Trophoblast cell (in vitro differentiated cells and primary cell): ENCODE measurements around the gene MYRIP.

ENCODE experiments used
- DNase-seq, 2 donors: peaks; one replicate each; pipeline ENCODE4 v3.0.0-alpha.2; 2016
- H2AFZ ChIP-seq: 2 replicates; pipeline ENCODE4 v1.6.1; 2013; ENCODE audit warnings: low read length, moderate library complexity, mild to moderate bottlenecking; ENCODE audit not compliant: insufficient read depth, poor library complexity
- H2AK5ac ChIP-seq: 2 replicates; pipeline ENCODE4 v1.6.1; 2013; ENCODE audit warnings: mild to moderate bottlenecking, low read length
- H2BK120ac ChIP-seq: 2 replicates; pipeline ENCODE4 v1.6.1; 2013; ENCODE audit warnings: low read length, mild to moderate bottlenecking, moderate library complexity; ENCODE audit not compliant: insufficient read depth, poor library complexity
- H2BK12ac ChIP-seq: 2 replicates; pipeline ENCODE4 v1.6.1; 2013; ENCODE audit warnings: mild to moderate bottlenecking, low read length, moderate library complexity
- H2BK5ac ChIP-seq: 2 replicates; pipeline ENCODE4 v1.6.1; 2013; ENCODE audit warnings: low read length, low read depth, moderate library complexity, mild to moderate bottlenecking; ENCODE audit not compliant: poor library complexity
- H3K14ac ChIP-seq: 2 replicates; pipeline ENCODE4 v1.6.1; 2013; ENCODE audit warnings: mild to moderate bottlenecking, low read length
- H3K18ac ChIP-seq: 2 replicates; pipeline ENCODE4 v1.6.1; 2013; ENCODE audit warnings: mild to moderate bottlenecking, low read length
- H3K23ac ChIP-seq: 2 replicates; pipeline ENCODE4 v1.6.1; 2013; ENCODE audit warnings: low read length
- H3K27ac ChIP-seq: 2 replicates; pipeline ENCODE4 v1.5.1; 2013; ENCODE audit warnings: low read depth, mild to moderate bottlenecking, inconsistent platforms, low read length, moderate library complexity
- H3K27me3 ChIP-seq: 2 replicates; pipeline ENCODE4 v1.6.1; 2013; ENCODE audit warnings: inconsistent platforms, mild to moderate bottlenecking, low read length, moderate library complexity; ENCODE audit not compliant: insufficient read depth
- H3K36me3 ChIP-seq, 2 experiments: 1 replicate in 1 of 2; 2 replicates in 1 of 2; pipeline ENCODE4 v1.6.1; 2013; ENCODE audit warnings: low read length in 2 of 2, mild to moderate bottlenecking in 2 of 2, moderate library complexity in 1 of 2; ENCODE audit not compliant: insufficient read depth in 2 of 2, control insufficient read depth in 1 of 2
- H3K4ac ChIP-seq: 2 replicates; pipeline ENCODE4 v1.6.1; 2013; ENCODE audit warnings: low read depth, mild to moderate bottlenecking, low read length, moderate library complexity
- H3K4me1 ChIP-seq, 2 experiments: 1 replicate in 1 of 2; 2 replicates in 1 of 2; pipeline ENCODE4 v1.6.1; 2013; ENCODE audit warnings: low read length in 2 of 2, mild to moderate bottlenecking in 2 of 2, moderate library complexity in 1 of 2; ENCODE audit not compliant: insufficient read depth in 2 of 2, control insufficient read depth in 1 of 2
- H3K4me2 ChIP-seq: 2 replicates; pipeline ENCODE4 v1.6.1; 2013; ENCODE audit warnings: inconsistent platforms, mild to moderate bottlenecking, low read length, moderate library complexity
- H3K4me3 ChIP-seq: 2 replicates; pipeline ENCODE4 v1.5.1; 2013; ENCODE audit warnings: mild to moderate bottlenecking, low read depth, low read length, inconsistent platforms
- H3K79me1 ChIP-seq: one replicate; pipeline ENCODE4 v1.6.1; 2013; ENCODE audit warnings: low read length
- H3K79me2 ChIP-seq: 2 replicates; pipeline ENCODE4 v1.6.1; 2013; ENCODE audit warnings: low read length, mild to moderate bottlenecking; ENCODE audit not compliant: control insufficient read depth, insufficient read depth, poor library complexity
- H3K9ac ChIP-seq: 2 replicates; pipeline ENCODE4 v1.6.1; 2013; ENCODE audit warnings: mild to moderate bottlenecking, low read length
- H3K9me3 ChIP-seq: 2 replicates; pipeline ENCODE4 v1.6.1; 2013; ENCODE audit warnings: low read depth, mild to moderate bottlenecking, control low read depth, inconsistent platforms, low read length; ENCODE audit not compliant: insufficient read depth
- H4K12ac ChIP-seq: 2 replicates; pipeline ENCODE4 v1.6.1; 2013; ENCODE audit warnings: low read depth, mild to moderate bottlenecking, low read length, moderate library complexity
- H4K8ac ChIP-seq: 2 replicates; pipeline ENCODE4 v1.6.1; 2013; ENCODE audit warnings: low read depth, mild to moderate bottlenecking, low read length, moderate library complexity
- H4K91ac ChIP-seq: one replicate; pipeline ENCODE4 v1.6.1; 2013; ENCODE audit warnings: low read depth, mild to moderate bottlenecking, low read length, moderate library complexity
- WGBS: extraction: QIAGEN DNeasy Blood & Tissue Kit; methylation state at CpG from one replicate; pipeline ENCODE4 v1.1.7; 2013; ENCODE audit warnings: missing lambda C conversion rate; ENCODE audit not compliant: insufficient read length, insufficient coverage; ENCODE audit errors: extremely low coverage; 5-methylcytosine and 5-hydroxymethylcytosine counted together

The MYRIP gene

GRCh38 chr3:40057786-40058185, 248.4 kb downstream of the MYRIP start:
- H3K27ac ChIP-seq, result no peak overlapping the region
- H4K12ac ChIP-seq, result no peak overlapping the region
- H3K23ac ChIP-seq, result no peak overlapping the region
- H3K18ac ChIP-seq, result no peak overlapping the region
- H3K79me1 ChIP-seq, result no peaks in the 10 kb centered on the region
- no peak overlapping the region for H2BK120ac ChIP-seq
- H3K27me3 ChIP-seq, result no peaks in the 10 kb centered on the region
- no CpG with 5 or more reads among the region's 1 CpG for WGBS
- H4K8ac ChIP-seq, result no peak overlapping the region
- no peak for DNase-seq
- no peak overlapping the region for H2BK5ac ChIP-seq
- no peak overlapping the region for H3K4me2 ChIP-seq
- H3K4ac ChIP-seq, result no peak overlapping the region
- no peak overlapping the region for H3K4me3 ChIP-seq
- no peak overlapping the region for H3K14ac ChIP-seq
- no peaks in the 10 kb centered on the region for H3K36me3 ChIP-seq
- H2AFZ ChIP-seq, result no peak overlapping the region
- H2BK12ac ChIP-seq, result no peak overlapping the region
- no peaks in the 10 kb centered on the region for H3K9me3 ChIP-seq
- no peak overlapping the region for H2AK5ac ChIP-seq
- H4K91ac ChIP-seq, result no peak overlapping the region
- H3K79me2 ChIP-seq, result no peaks in the 10 kb centered on the region
- H3K9ac ChIP-seq, result no peak overlapping the region
- H3K4me1 ChIP-seq, result peaks cover 0 to 1% of the 10 kb centered on the region in 2 experiments

- DNase-seq, result no peak
- Histone ChIP-seq H4K91ac (no peak overlapping the region), H3K23ac (no peak overlapping the region), H3K18ac (no peak overlapping the region), H4K8ac (no peak overlapping the region), H3K36me3 (no peaks in the 10 kb centered on the region), H3K79me2 (no peaks in the 10 kb centered on the region), H3K79me1 (no peaks in the 10 kb centered on the region), H3K27me3 (peaks cover 2% of the 10 kb centered on the region), H2AFZ (no peak overlapping the region), H3K4me1 (no peaks in the 10 kb centered on the region), H3K4ac (no peak overlapping the region), H3K4me3 (no peak overlapping the region), H2AK5ac (no peak overlapping the region), H4K12ac (no peak overlapping the region), H3K4me2 (no peak overlapping the region), H2BK120ac (no peak overlapping the region), H2BK12ac (no peak overlapping the region), H3K27ac (no peak overlapping the region), H2BK5ac (no peak overlapping the region), H3K14ac (no peak overlapping the region), H3K9ac (no peak overlapping the region), H3K9me3 (no peaks in the 10 kb centered on the region)
- no CpG with 5 or more reads among the region's 4 CpGs for WGBS
These were observed 259.2 kb downstream of the MYRIP start for GRCh38 chr3:40068636-40069035.

- DNase-seq, result no peak
- Histone ChIP-seq H2BK120ac (no peak overlapping the region), H3K36me3 (no peaks in the 10 kb centered on the region), H3K4ac (no peak overlapping the region), H4K12ac (no peak overlapping the region), H2AK5ac (no peak overlapping the region), H2BK5ac (no peak overlapping the region), H3K4me3 (no peak overlapping the region), H3K79me1 (no peaks in the 10 kb centered on the region), H2BK12ac (no peak overlapping the region), H3K27me3 (peaks cover 2% of the 10 kb centered on the region), H3K4me2 (no peak overlapping the region), H3K18ac (no peak overlapping the region), H3K9ac (no peak overlapping the region), H3K14ac (no peak overlapping the region), H3K79me2 (no peaks in the 10 kb centered on the region), H3K23ac (no peak overlapping the region), H4K91ac (no peak overlapping the region), H3K4me1 (no peaks in the 10 kb centered on the region), H2AFZ (no peak overlapping the region), H3K27ac (no peak overlapping the region), H4K8ac (no peak overlapping the region), H3K9me3 (no peaks in the 10 kb centered on the region)
- WGBS, result no CpG with 5 or more reads among the region's 1 CpG
These were observed 261.4 kb downstream of the MYRIP start for GRCh38 chr3:40070816-40071215.

- Histone ChIP-seq H2BK12ac (no peak overlapping the region), H4K91ac (no peak overlapping the region), H3K4ac (no peak overlapping the region), H2AFZ (no peak overlapping the region), H3K27ac (no peak overlapping the region), H2AK5ac (no peak overlapping the region), H3K9me3 (no peaks in the 10 kb centered on the region), H3K23ac (no peak overlapping the region), H2BK120ac (no peak overlapping the region), H3K4me3 (no peak overlapping the region), H4K8ac (no peak overlapping the region), H3K4me1 (no peaks in the 10 kb centered on the region), H4K12ac (no peak overlapping the region), H3K27me3 (no peaks in the 10 kb centered on the region), H3K14ac (no peak overlapping the region), H3K4me2 (no peak overlapping the region), H3K79me2 (no peaks in the 10 kb centered on the region), H3K18ac (no peak overlapping the region), H3K9ac (no peak overlapping the region), H3K79me1 (no peaks in the 10 kb centered on the region), H2BK5ac (no peak overlapping the region), H3K36me3 (no peaks in the 10 kb centered on the region)
- no CpG with 5 or more reads among the region's 3 CpGs for WGBS
- no peak for DNase-seq
These were observed 262.4 kb downstream of the MYRIP start for GRCh38 chr3:40071683-40072238.
